A673 (cell line): ENCODE data around the gene MGAT5. TPM values are rescaled to one million over a fixed set of nuclear protein-coding genes. Genes with fewer than 3 reads are reported as not detected.

Source experiments
- BruUV-seq: library from RNA; stranded (reverse); fragments of 400-500 nt; replicated peaks from 2 replicates; lab custom pipeline; 2021; lab: Mats Ljungman, UMichigan
- CTCF ChIA-PET: fragments of 300-600 bp; sonication (Branson Sonifier 250); formaldehyde crosslinking; loops from one replicate; lab custom pipeline; 2022; ENCODE audit warnings: antibody characterized with exemption; lab: Charles Lee
- POLR2A ChIA-PET: fragments of 300-600 bp; sonication (Branson Sonifier 250); formaldehyde crosslinking; loops from one replicate; lab custom pipeline; 2022; ENCODE audit warnings: antibody characterized with exemption; ENCODE audit not compliant: low non-redundant PET; lab: Charles Lee
- DNase-seq: peaks from one replicate; pipeline ENCODE4 v3.0.0-alpha.2; 2015; ENCODE audit warnings: low spot score
- H3K27ac ChIP-seq: fragments of 200-600 bp; sonication (generic); 2 replicates; pipeline ENCODE4 v1.5.1; 2016; ENCODE audit warnings: mixed run types, low read depth, mild to moderate bottlenecking, mixed read lengths, antibody characterized with exemption, low read length; ENCODE audit not compliant: poor library complexity, severe bottlenecking
- H3K27me3 ChIP-seq: fragments of 200-600 bp; sonication (generic); replicated peaks from 2 replicates; pipeline ENCODE4 v1.6.1; 2017; ENCODE audit warnings: mixed run types, low read depth, mild to moderate bottlenecking, mixed read lengths, antibody characterized with exemption, low read length; ENCODE audit not compliant: insufficient read depth, poor library complexity
- H3K36me3 ChIP-seq: fragments of 200-600 bp; sonication (generic); 2 replicates; pipeline ENCODE4 v1.6.1; 2016; ENCODE audit warnings: mixed run types, mild to moderate bottlenecking, mixed read lengths, antibody characterized with exemption, low read length; ENCODE audit not compliant: insufficient read depth, poor library complexity, severe bottlenecking
- H3K4me1 ChIP-seq: fragments of 200-600 bp; sonication (generic); 2 replicates; pipeline ENCODE4 v1.6.1; 2017; ENCODE audit warnings: mixed run types, mild to moderate bottlenecking, mixed read lengths, antibody characterized with exemption, low read length; ENCODE audit not compliant: insufficient read depth, poor library complexity, severe bottlenecking
- H3K4me3 ChIP-seq: fragments of 200-600 bp; sonication (generic); 2 replicates; pipeline ENCODE4 v1.5.1; 2016; ENCODE audit warnings: low read depth, mixed run types, mild to moderate bottlenecking, mixed read lengths, low read length; ENCODE audit not compliant: poor library complexity, severe bottlenecking
- H3K9me3 ChIP-seq: fragments of 200-600 bp; sonication (generic); 2 replicates; pipeline ENCODE4 v1.6.1; 2016; ENCODE audit warnings: mixed run types, low read depth, mild to moderate bottlenecking, mixed read lengths, antibody characterized with exemption, low read length; ENCODE audit not compliant: poor library complexity, severe bottlenecking
- EZH2 ChIP-seq: fragments of 200-600 bp; sonication (generic); IDR thresholded peaks from 2 replicates; pipeline ENCODE4 v1.6.1; 2017; ENCODE audit warnings: borderline replicate concordance, low read depth, mild to moderate bottlenecking, mixed read lengths, antibody characterized with exemption, low read length; ENCODE audit not compliant: poor library complexity, severe bottlenecking
- intact Hi-C: fragments of 100-400 bp; cut with micrococcal nuclease; formaldehyde crosslinking; loops from one replicate; pipeline ENCODE4 v1.10.0; 2022; ENCODE audit not compliant: unreplicated experiment
- total RNA-seq: library from RNA; stranded (reverse); gene quantifications from 2 replicates; pipeline ENCODE4 v1.2.3, GENCODE V29; 2021
- TF ChIP-seq, protein P1 (sequence below): fragments of 300-800, 200-600 bp; sonication (generic); conservative IDR thresholded peaks from 2 replicates; pipeline ENCODE4 v1.5.1; 2017; ENCODE audit warnings: low read depth, mild to moderate bottlenecking, antibody characterized with exemption, low read length, moderate library complexity, mixed read lengths

Gene MGAT5
- total RNA-seq, 1 experiment from 2014 or later = 11.0 TPM

DNA sequence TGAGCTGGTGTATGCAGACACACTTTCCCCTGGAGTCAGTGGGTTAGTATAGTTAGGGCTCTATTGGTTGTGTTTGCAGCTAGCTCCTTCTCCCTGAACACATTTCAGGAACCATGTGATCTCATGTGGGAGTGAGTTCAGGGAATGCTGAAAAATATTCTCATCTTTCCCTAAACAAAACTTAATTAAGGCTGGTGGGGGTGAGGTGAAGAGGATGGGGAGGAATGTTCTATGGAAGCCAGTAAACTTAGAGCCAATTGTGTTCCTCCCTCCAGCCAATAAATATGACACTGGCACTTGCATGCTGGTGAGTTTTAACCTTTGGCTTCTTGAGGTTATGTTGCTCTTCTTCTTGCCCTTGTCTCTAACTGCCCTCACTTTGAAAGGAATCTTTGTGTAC lies 952 bp downstream of the MGAT5 start:
- intact Hi-C loops = no loop called here
- POLR2A ChIA-PET = no interaction called here
- H3K27ac ChIP-seq = no peak overlapping the region

DNA sequence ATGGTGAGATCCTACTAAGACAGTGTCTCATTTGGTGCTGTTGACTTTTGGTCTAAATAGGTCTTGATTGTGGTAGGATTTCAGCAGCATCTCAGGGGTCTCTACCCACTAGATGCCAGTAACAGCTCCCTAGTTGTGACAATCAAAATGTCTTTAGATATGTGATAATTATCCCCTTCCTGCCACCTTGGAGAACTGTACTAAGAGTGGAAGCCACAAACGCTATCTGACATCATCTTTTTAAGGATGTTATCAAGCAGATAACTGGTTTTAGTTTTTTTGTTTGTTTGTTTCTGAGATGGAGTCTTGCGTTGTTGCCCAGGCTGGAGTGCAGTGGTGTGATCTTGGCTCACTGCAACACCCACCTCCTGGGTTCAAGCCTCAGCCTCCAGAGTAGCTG lies 3.1 kb downstream of the MGAT5 start:
- Histone ChIP-seq H3K4me3 (no peak overlapping the region), H3K27me3 (no peaks in the 10 kb centered on the region), H3K27ac (no peak overlapping the region), H3K4me1 (no peaks in the 10 kb centered on the region), H3K36me3 (no peaks in the 10 kb centered on the region), H3K9me3 (no peaks in the 10 kb centered on the region)
- no peak for DNase-seq
- intact Hi-C loops = no loop called here
- ChIA-PET POLR2A (no interaction called here), CTCF (no interaction called here)
- no peak for TF ChIP-seq EZH2
- TF ChIP-seq, protein P1, sequence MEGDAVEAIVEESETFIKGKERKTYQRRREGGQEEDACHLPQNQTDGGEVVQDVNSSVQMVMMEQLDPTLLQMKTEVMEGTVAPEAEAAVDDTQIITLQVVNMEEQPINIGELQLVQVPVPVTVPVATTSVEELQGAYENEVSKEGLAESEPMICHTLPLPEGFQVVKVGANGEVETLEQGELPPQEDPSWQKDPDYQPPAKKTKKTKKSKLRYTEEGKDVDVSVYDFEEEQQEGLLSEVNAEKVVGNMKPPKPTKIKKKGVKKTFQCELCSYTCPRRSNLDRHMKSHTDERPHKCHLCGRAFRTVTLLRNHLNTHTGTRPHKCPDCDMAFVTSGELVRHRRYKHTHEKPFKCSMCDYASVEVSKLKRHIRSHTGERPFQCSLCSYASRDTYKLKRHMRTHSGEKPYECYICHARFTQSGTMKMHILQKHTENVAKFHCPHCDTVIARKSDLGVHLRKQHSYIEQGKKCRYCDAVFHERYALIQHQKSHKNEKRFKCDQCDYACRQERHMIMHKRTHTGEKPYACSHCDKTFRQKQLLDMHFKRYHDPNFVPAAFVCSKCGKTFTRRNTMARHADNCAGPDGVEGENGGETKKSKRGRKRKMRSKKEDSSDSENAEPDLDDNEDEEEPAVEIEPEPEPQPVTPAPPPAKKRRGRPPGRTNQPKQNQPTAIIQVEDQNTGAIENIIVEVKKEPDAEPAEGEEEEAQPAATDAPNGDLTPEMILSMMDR = no peak
- BruUV-seq = no TSS peak

More for the DNA sequence above, 952 bp downstream of the MGAT5 start:
- no peak for DNase-seq
- CTCF ChIA-PET = no interaction called here
- TF ChIP-seq, protein P1 = no peak
- TF ChIP-seq EZH2 = no peak
- no TSS peak for BruUV-seq
- Histone ChIP-seq H3K4me3 (no peak overlapping the region), H3K36me3 (no peaks in the 10 kb centered on the region), H3K27me3 (no peaks in the 10 kb centered on the region), H3K9me3 (no peaks in the 10 kb centered on the region), H3K4me1 (no peaks in the 10 kb centered on the region)

DNA sequence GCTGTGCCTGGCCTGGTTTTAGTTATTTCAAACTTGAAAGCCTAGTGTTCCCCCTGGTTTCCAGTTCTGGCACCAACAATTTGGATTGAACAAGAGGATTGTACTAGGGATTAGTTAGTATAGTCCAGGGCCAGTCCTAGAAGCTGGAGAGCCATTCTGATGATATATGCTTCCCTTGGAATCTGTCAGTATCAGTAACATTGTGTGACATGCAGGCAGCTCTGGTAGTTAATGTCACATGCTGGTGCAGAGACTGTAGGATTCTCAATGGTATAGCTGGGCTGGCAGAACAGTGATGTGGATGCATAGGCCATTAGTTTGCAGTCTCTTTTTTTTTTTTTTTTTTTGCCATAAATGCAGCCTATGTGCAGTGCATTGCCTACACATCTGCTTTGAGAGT lies 3.6 kb downstream of the MGAT5 start:
- Histone ChIP-seq H3K27me3 (no peaks in the 10 kb centered on the region), H3K36me3 (no peaks in the 10 kb centered on the region), H3K9me3 (no peaks in the 10 kb centered on the region), H3K4me3 (no peak overlapping the region), H3K27ac (no peak overlapping the region), H3K4me1 (no peaks in the 10 kb centered on the region)
- intact Hi-C loops = no loop called here
- POLR2A ChIA-PET = no interaction called here
- no peak for DNase-seq
- BruUV-seq = no TSS peak
- CTCF ChIA-PET = no interaction called here
- TF ChIP-seq, protein P1 = no peak
- TF ChIP-seq EZH2 = no peak
